Fibroblast of pulmonary artery (primary cell): ENCODE results near the gene MCOLN1.
"Not testable (repeated sequence)": the region's sequence is repeated elsewhere in the genome, so short reads cannot be mapped to it uniquely, and the experiment has no call there.

ENCODE experiments used
- DNase-seq: peaks from one replicate; pipeline ENCODE4 v3.0.0-alpha.2; 2010; ENCODE audit warnings: low read depth
- H3K4me3 ChIP-seq: replicated peaks from 2 replicates; pipeline ENCODE4 v1.5.1; 2011; ENCODE audit warnings: low read depth, mild to moderate bottlenecking, control low read depth, low read length, moderate library complexity
- TF ChIP-seq, protein P1 (sequence below): IDR thresholded peaks from 2 replicates; pipeline ENCODE4 v1.5.1; 2011; ENCODE audit warnings: mild to moderate bottlenecking, control low read depth, low read length, inconsistent platforms; ENCODE audit errors: missing control alignments

The MCOLN1 gene

GRCh38 chr19:7575434-7576040, 53.1 kb downstream of the MCOLN1 start:
- no peak overlapping the region for H3K4me3 ChIP-seq
- DNase-seq = no peak
- TF ChIP-seq, protein P1, sequence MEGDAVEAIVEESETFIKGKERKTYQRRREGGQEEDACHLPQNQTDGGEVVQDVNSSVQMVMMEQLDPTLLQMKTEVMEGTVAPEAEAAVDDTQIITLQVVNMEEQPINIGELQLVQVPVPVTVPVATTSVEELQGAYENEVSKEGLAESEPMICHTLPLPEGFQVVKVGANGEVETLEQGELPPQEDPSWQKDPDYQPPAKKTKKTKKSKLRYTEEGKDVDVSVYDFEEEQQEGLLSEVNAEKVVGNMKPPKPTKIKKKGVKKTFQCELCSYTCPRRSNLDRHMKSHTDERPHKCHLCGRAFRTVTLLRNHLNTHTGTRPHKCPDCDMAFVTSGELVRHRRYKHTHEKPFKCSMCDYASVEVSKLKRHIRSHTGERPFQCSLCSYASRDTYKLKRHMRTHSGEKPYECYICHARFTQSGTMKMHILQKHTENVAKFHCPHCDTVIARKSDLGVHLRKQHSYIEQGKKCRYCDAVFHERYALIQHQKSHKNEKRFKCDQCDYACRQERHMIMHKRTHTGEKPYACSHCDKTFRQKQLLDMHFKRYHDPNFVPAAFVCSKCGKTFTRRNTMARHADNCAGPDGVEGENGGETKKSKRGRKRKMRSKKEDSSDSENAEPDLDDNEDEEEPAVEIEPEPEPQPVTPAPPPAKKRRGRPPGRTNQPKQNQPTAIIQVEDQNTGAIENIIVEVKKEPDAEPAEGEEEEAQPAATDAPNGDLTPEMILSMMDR = no peak

DNA sequence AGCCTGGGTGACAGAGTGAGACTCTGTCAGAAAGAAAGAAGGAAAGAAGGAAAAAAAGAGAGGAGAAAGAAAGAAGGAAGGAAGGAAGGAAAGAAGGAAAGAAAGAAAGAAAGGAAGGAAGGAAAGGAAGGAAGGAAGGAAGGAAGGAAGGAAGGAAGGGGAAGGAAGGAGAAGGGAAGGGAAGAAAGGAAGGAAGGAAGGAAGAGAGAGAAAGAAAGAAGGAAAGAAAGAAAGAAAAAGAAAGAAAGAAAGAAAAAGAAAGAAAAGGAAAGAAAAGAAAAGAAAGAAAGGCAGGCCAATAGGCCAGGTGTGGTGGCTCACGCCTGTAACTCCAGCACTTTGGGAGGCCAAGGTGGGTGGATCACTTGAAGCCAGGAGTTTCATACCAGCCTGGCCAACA, 55.0 kb downstream of the MCOLN1 start:
- DNase-seq = not testable (repeated sequence)

DNA sequence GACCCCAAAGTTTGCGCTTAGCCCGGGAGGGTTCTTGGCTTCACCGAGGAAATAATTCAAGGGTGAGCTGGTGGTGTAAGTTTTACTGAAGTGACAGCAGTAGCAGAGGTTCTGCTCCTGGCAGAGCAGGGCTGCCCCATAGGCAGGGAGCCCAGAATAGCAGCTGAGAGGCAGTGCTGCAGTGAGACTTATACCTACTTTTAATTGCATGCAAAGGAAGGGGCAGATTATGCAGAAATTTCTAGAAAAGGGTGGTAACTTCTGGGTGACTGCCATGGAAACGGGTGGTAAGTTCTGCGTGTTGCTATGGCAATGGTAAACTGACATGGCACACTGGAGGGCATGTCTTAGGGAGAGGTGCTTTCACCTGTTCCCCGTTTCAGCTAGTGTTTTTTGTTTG, 55.7 kb downstream of the MCOLN1 start:
- TF ChIP-seq, protein P1 = no peak
- H3K4me3 ChIP-seq = no peak overlapping the region
- DNase-seq = no peak

More for the DNA sequence above, 55.0 kb downstream of the MCOLN1 start:
- H3K4me3 ChIP-seq = not testable (repeated sequence)

DNA sequence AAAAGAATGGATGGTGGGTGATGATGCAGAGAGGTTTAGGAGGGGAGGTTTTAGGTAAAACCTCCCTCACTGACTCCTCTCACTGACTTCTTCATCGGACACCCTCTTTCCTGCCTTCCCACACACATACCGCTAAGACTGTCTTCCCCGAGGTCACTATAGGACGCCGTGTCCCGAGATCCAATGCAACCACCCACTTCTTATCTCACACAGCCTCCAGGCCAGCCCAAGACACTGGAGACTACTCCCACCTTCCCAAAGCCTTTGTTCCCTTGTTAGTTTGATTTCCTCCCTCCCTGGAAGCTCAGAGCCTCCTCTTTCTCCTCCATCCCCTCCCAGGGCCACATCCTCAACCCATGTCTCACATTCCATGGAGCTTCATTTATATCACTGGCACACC, 56.8 kb downstream of the MCOLN1 start:
- DNase-seq = no peak
- no peak overlapping the region for H3K4me3 ChIP-seq
- TF ChIP-seq, protein P1 = no peak

- TF ChIP-seq, protein P1 = no peak
- no peak for DNase-seq
- H3K4me3 ChIP-seq = no peak overlapping the region
Observed at GRCh38 chr19:7582446-7582845, 60.0 kb downstream of the MCOLN1 start.
